HG02981 (cell line): Measurements from ENCODE around the gene TRPM3.
"Not testable (repeated sequence)": the region's sequence is repeated elsewhere in the genome, so short reads cannot be mapped to it uniquely, and the experiment has no call there.

Experiments
- ATAC-seq: cut with Tn5 transposase; IDR thresholded peaks from one replicate; pipeline ENCODE4 v1.9.1; 2021; ENCODE audit warnings: mild to moderate bottlenecking, moderate library complexity; ENCODE audit not compliant: unreplicated experiment

Gene TRPM3

GRCh38 chr9:70791936-70792335, 329.5 kb downstream of the TRPM3 start:
- ATAC-seq: no peak

GRCh38 chr9:70789086-70789485, 332.3 kb downstream of the TRPM3 start:
- no peak for ATAC-seq

GRCh38 chr9:70784456-70784855, 337.0 kb downstream of the TRPM3 start:
- ATAC-seq: no peak

GRCh38 chr9:70778568-70778967, 342.9 kb downstream of the TRPM3 start:
- ATAC-seq: no peak

GRCh38 chr9:70773579-70773978, 347.8 kb downstream of the TRPM3 start:
- ATAC-seq: no peak

GRCh38 chr9:70772601-70773000, 348.8 kb downstream of the TRPM3 start:
- ATAC-seq: no peak

GRCh38 chr9:70765946-70766345, 355.5 kb downstream of the TRPM3 start:
- no peak for ATAC-seq

GRCh38 chr9:70761139-70761670, 360.2 kb downstream of the TRPM3 start:
- ATAC-seq: no peak

- no peak for ATAC-seq
Measured at GRCh38 chr9:70760228-70760627, 361.2 kb downstream of the TRPM3 start.

GRCh38 chr9:70753311-70753710, 368.1 kb downstream of the TRPM3 start:
- ATAC-seq: no peak

GRCh38 chr9:70749066-70749465, 372.4 kb downstream of the TRPM3 start:
- no peak for ATAC-seq

- no peak for ATAC-seq
Measured at GRCh38 chr9:70747261-70747718, 374.1 kb downstream of the TRPM3 start.

- no peak for ATAC-seq
Measured at GRCh38 chr9:70746760-70747159, 374.7 kb downstream of the TRPM3 start.

GRCh38 chr9:70746316-70746715, 375.1 kb downstream of the TRPM3 start:
- ATAC-seq: no peak

- not testable (repeated sequence) for ATAC-seq
Measured at GRCh38 chr9:70724794-70725193, 396.6 kb downstream of the TRPM3 start.

- not testable (repeated sequence) for ATAC-seq
Measured at GRCh38 chr9:70724025-70724424, 397.4 kb downstream of the TRPM3 start.

- not testable (repeated sequence) for ATAC-seq
Measured at GRCh38 chr9:70706797-70707196, 414.6 kb downstream of the TRPM3 start.

- no peak for ATAC-seq
Measured at GRCh38 chr9:70701163-70701562, 420.3 kb downstream of the TRPM3 start.

- no peak for ATAC-seq
Measured at GRCh38 chr9:70696694-70697335, 424.6 kb downstream of the TRPM3 start.

- no peak for ATAC-seq
Measured at GRCh38 chr9:70694758-70695157, 426.7 kb downstream of the TRPM3 start.

- no peak for ATAC-seq
Measured at GRCh38 chr9:70693186-70693585, 428.2 kb downstream of the TRPM3 start.

GRCh38 chr9:70692431-70692830, 429.0 kb downstream of the TRPM3 start:
- no peak for ATAC-seq

GRCh38 chr9:70688704-70689103, 432.7 kb downstream of the TRPM3 start:
- ATAC-seq: no peak
